GM12891 (cell line): ENCODE measurements around the gene SARDH.
"Not testable (repeated sequence)": the region's sequence is repeated elsewhere in the genome, so short reads cannot be mapped to it uniquely, and the experiment has no call there.

Experiments
- DNase-seq: peaks from one replicate; pipeline ENCODE4 v3.0.0; 2011; ENCODE audit warnings: low spot score; ENCODE audit not compliant: insufficient read length
- FAIRE-seq: peaks from 2 replicates; lab custom pipeline; 2011; peaks lifted over from hg19 to GRCh38; lab: Jason Lieb, UNC
- PAX5 ChIP-seq: IDR thresholded peaks from 2 replicates; pipeline ENCODE4 v1.6.1; 2011; ENCODE audit warnings: low read length, moderate library complexity, mild to moderate bottlenecking; ENCODE audit not compliant: insufficient read depth, severe bottlenecking
- POLR2A ChIP-seq: IDR thresholded peaks from 2 replicates; pipeline ENCODE4 v1.6.1; 2011; ENCODE audit warnings: low read depth, low read length, control low read depth
- POLR2AphosphoS5 ChIP-seq: IDR thresholded peaks from 2 replicates; pipeline ENCODE4 v1.6.1; 2011; ENCODE audit warnings: low read depth, low read length, control low read depth
- POU2F2 ChIP-seq: IDR thresholded peaks from 2 replicates; pipeline ENCODE4 v1.6.1; 2011; ENCODE audit warnings: low read depth, mild to moderate bottlenecking, control low read depth, low read length, moderate library complexity
- SPI1 ChIP-seq: IDR thresholded peaks from 2 replicates; pipeline ENCODE4 v1.6.1; 2011; ENCODE audit warnings: low read depth, low read length, control low read depth
- TAF1 ChIP-seq: IDR thresholded peaks from 2 replicates; pipeline ENCODE4 v1.6.1; 2011; ENCODE audit warnings: low read depth, low read length, control low read depth

SARDH gene

GRCh38 chr9:133768859-133769510 is 30.8 kb upstream of the SARDH start:
- no peak for TF ChIP-seq POU2F2
- no peak for TF ChIP-seq TAF1
- no peak for TF ChIP-seq POLR2A
- no peak for TF ChIP-seq SPI1
- TF ChIP-seq PAX5, result no peak
- no peak for TF ChIP-seq POLR2AphosphoS5
- DNase-seq (no peak), FAIRE-seq (no peak)

GRCh38 chr9:133768371-133768858 is 30.3 kb upstream of the SARDH start:
- DNase-seq (no peak), FAIRE-seq (no peak)
- no peak for TF ChIP-seq SPI1
- TF ChIP-seq TAF1, result no peak

GRCh38 chr9:133767625-133768024 is 29.5 kb upstream of the SARDH start:
- FAIRE-seq, result no peak
- DNase-seq, result no peak
- TF ChIP-seq PAX5, result no peak
- no peak for TF ChIP-seq POLR2AphosphoS5
- TF ChIP-seq SPI1, result no peak
- no peak for TF ChIP-seq POU2F2
- TF ChIP-seq POLR2A, result no peak
- no peak for TF ChIP-seq TAF1

- no peak for TF ChIP-seq POLR2AphosphoS5
- no peak for TF ChIP-seq SPI1
- TF ChIP-seq POLR2A, result no peak
- no peak for TF ChIP-seq TAF1
- TF ChIP-seq PAX5, result no peak
- no peak for TF ChIP-seq POU2F2
- no peak for FAIRE-seq
- no peak for DNase-seq
Observed at GRCh38 chr9:133767008-133767407, 28.9 kb upstream of the SARDH start.

GRCh38 chr9:133766234-133766633 is 28.1 kb upstream of the SARDH start:
- DNase-seq, FAIRE-seq: not testable (repeated sequence)

- no peak for FAIRE-seq
- DNase-seq, result no peak
- no peak for TF ChIP-seq POLR2AphosphoS5
- TF ChIP-seq TAF1, result no peak
- no peak for TF ChIP-seq POU2F2
- no peak for TF ChIP-seq PAX5
- no peak for TF ChIP-seq POLR2A
- TF ChIP-seq SPI1, result no peak
Observed at GRCh38 chr9:133763272-133764183, 25.4 kb upstream of the SARDH start.

- no peak for TF ChIP-seq POLR2A
- no peak for TF ChIP-seq SPI1
- no peak for TF ChIP-seq POU2F2
- no peak for TF ChIP-seq PAX5
- TF ChIP-seq POLR2AphosphoS5, result no peak
- TF ChIP-seq TAF1, result no peak
- FAIRE-seq (no peak), DNase-seq (no peak)
Observed at GRCh38 chr9:133762488-133763271, 24.5 kb upstream of the SARDH start.

- TF ChIP-seq POLR2A, result no peak
- TF ChIP-seq POU2F2, result no peak
- no peak for TF ChIP-seq SPI1
- TF ChIP-seq PAX5, result no peak
- TF ChIP-seq TAF1, result no peak
- no peak for TF ChIP-seq POLR2AphosphoS5
- FAIRE-seq (no peak), DNase-seq (no peak)
Observed at GRCh38 chr9:133761641-133762248, 23.6 kb upstream of the SARDH start.

GRCh38 chr9:133760713-133761290 is 22.6 kb upstream of the SARDH start:
- DNase-seq (no peak), FAIRE-seq (no peak)
- no peak for TF ChIP-seq PAX5
- no peak for TF ChIP-seq TAF1
- no peak for TF ChIP-seq POLR2A
- no peak for TF ChIP-seq SPI1
- no peak for TF ChIP-seq POU2F2
- no peak for TF ChIP-seq POLR2AphosphoS5

- TF ChIP-seq SPI1 (no peak), TAF1 (no peak), POLR2AphosphoS5 (no peak), PAX5 (no peak), POLR2A (no peak), POU2F2 (no peak)
- FAIRE-seq (no peak), DNase-seq (no peak)
Observed at GRCh38 chr9:133759946-133760345, 21.8 kb upstream of the SARDH start.
